Cortex of kidney (tissue), 1 donor: ENCODE data around the gene BUD13.

Experiments used
- DNase-seq: peaks from one replicate; lab custom pipeline; 2025; lab: John Stamatoyannopoulos, UW

BUD13 gene

DNA sequence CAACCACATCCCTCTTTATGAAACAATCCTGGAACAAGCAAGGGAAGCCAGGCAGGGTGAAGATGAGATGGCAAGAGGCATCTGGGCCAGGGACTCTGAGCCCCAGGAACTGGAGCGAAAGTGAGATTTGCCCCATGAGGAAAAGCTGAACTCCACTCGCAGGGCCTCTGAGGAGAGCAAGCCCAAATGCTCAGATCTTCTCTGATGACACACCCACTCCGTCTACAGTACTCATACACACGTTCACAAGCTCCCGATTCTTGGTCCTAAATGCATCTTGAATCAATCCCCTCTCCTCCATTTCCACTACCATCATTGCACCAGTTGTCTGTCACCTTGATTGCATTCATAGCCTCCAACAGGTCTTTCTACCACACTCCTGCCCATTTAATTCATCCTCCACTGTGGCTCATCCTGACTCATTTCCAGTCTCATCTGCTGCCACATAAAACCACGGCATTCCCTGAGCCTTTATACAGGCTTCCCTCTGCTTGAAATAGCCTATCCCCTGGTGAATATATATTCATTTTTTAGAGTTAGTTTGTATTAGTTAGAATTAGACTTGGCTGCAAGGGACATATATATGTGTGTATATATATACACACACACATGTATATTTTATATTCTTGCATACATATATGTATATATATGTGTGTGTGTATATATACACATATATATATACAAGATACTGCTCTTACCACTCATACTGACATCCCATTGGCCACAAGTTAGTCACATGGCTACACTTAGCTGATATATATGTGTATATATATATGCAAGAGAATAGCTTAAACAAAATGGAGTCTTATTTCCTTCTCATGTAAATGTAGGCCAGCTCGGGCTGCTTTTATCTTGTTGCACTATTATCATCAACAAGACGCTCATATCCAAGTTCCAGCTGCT is 20.3 kb upstream of the BUD13 start:
- DNase-seq, result no peak

GRCh38 chr11:116792144-116792868 is 19.5 kb upstream of the BUD13 start:
- DNase-seq, result no peak

- no peak for DNase-seq
These were observed 19.0 kb upstream of the BUD13 start, which contains the start of gene APOA5 for GRCh38 chr11:116791813-116792143. Gene APOA5 (minus strand): TSS chr11:116791879. CDS start chr11:116791860, 19 bp downstream.

DNA sequence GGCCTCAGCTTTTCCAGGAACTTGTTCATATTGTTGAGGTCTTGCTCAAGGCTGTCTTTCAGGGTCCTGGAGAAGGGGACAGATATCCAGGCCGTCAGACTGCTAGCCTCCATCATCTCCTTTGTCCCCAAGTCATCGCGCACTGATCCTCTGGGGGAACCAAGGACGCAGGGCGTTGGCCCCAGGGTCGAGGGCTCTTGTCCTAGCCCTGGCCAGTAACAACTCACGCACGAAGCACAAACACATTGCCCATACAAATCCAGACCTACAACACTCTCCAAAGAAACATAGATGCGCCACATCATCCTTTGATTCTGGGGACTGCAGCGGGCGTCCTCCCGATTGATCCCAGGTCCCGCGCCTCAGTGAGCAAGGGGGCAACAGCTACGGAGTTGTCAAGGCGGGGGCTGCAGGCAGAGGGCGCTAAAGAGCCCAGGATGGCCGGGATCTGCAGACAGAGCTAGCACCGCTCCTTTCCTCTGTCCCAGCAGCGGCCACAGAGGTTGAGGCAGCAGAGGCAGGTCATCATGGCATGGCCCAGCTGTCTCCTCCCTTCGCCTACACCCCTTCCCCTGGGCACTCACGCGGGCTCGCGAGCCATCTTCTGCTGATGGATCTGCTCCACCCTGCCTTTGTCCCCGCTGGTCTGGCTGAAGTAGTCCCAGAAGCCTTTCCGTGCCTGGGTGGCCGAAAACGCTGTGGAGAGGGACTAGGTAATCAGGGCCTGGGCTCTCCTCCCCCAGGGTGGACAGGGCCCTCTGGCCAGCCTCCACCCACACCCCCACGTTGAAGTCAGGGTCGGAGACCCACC is 18.4 kb upstream of the BUD13 start:
- DNase-seq, result no peak

- DNase-seq, result no peak
These were observed 17.6 kb upstream of the BUD13 start for GRCh38 chr11:116790167-116791001.

DNA sequence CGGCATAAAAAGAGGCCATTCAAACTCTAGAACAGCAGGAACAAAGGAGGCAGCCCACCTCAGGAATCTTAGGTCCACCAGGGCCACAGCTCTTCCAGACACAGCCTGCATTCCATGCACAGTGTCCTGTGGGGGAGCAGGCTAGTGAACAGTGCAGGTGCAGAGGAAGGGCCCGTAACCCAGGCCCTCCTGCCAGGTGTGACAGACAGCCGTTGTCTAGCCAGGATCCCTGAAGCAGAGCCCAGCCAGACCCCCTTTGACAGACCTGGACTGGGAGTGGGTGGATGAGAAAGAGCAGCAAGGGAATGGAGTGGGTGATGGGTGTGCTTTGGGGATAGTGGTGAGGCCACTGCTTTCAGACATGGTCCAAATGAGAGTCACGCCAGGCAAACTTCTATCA is 16.2 kb upstream of the BUD13 start:
- DNase-seq, result no peak

- DNase-seq, result no peak
These were observed 15.7 kb upstream of the BUD13 start for GRCh38 chr11:116788534-116788933.

- no peak for DNase-seq
These were observed 15.1 kb upstream of the BUD13 start, which contains the start of gene ZPR1 for GRCh38 chr11:116787786-116788486. Gene ZPR1 (minus strand): TSS chr11:116788023. CDS start chr11:116787990, 33 bp downstream.

DNA sequence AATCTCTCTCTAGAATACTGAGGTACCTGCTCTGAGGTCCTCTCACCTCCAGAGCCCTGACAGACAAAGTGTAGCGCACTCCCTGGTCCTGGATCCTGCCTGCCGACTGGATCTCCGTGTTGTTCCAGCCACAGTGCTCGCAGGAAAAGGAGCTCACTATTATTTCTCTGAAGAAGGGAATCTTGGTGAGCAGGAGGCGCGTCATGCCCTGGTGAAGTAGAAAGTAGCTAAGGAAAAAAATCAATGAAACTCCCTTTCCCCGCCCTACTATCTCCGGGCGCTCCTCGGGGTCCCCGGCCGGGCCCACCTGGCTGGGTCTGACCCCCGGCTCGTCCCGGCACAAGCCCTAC is 14.6 kb upstream of the BUD13 start:
- DNase-seq, result no peak

- no peak for DNase-seq
These were observed 14.2 kb upstream of the BUD13 start for GRCh38 chr11:116786966-116787365.

GRCh38 chr11:116786326-116786725 is 13.5 kb upstream of the BUD13 start:
- DNase-seq, result no peak

DNA sequence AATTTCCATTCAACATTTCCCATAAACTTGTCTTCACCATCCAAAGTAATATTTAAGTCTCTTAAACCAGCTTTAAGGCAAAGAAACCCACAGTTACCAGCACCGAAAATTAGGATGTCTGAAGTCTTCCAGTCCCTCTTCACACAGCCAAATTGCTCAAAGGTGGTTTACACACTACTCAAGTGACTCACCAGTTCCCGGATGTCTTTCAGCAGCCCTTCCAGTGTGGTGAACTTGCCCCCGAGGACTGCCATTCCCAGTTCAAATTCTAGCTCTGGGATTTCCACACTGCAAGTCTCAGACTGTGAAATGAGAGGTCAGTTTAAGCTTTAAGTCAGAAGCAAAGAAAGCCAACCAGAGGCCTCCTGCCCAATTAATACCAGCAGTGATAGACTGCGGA is 9.9 kb upstream of the BUD13 start:
- DNase-seq, result no peak

DNA sequence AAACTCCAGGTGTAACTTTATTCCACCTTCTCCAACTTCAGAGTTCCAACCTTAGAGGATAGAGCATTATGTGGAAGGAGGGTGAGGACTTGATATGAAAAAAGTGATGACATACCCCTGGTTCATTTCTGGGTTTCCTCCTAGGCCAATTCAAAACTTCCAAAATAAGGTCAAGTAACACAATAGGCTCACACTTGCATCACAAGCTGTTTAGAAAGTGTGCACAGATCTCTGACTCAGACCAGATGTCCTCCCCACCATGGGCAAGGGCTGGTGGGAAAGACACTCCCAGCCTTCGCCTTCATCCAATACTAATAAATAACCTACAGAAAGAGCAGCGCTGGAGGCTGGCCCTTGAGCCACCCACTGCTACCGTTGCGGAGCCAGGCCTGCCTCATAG is 5.8 kb upstream of the BUD13 start:
- DNase-seq, result no peak

DNA sequence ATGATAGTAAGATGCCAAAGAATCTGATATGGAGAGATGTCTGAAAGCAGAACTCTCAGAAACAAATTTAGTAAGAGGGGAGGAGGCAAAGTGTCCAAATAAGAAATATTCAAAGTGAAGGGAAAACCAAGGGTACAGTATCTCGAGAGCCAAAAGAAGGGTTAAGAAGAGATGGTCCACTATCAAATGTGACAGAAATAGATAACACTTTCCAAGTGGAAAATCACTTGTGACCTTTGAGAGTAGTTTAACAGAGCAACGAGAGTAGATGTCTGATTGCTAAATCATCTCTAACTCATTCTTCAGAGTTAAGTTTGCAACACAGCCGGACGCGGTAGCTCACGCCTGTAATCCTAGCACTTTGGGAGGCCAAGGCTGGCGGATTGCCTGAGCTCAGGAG is 4.3 kb upstream of the BUD13 start:
- no peak for DNase-seq

DNA sequence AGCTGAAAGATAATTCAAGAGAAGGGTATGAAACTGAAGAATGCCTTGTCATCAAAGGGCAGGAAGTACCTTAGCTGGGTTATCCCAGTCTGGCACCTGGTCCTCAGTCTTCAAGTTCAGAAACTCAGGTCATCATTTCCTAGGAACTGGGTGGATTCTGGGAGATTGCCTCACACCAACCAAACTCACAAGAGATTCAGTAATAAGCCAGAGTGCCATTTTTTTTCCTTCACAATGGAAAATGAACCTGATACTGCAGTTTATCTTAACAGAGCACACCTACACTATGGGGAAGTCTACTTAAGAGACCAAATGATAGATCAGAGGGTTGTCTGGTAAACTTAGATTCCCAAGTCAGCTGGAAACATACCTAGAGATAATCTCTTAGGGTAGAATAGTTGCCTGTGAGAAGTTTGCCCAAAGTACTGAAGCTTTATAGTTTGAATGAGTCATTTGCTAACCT is 3.8 kb upstream of the BUD13 start:
- no peak for DNase-seq

DNA sequence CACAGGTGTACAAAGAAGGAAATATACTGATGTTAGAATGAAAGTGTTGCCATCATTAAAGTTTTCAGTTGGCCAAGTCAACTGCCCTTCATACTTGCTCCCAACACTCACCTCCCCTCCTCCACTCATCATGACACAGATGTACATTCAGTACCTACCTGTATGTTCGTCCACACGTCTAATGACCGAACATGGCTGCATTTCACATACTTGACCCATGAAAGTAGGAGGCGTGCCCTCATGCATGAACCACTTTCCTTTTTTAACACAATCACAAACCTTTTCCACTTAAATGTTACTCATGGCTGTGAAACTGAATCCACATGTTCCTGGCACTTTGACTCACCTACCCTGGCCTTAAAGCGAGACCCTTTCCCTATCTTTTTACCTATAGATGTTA is 3.2 kb upstream of the BUD13 start:
- DNase-seq, result no peak

GRCh38 chr11:116774661-116775060 is 1.9 kb upstream of the BUD13 start:
- no peak for DNase-seq

- no peak for DNase-seq
These were observed 663 bp upstream of the BUD13 start for GRCh38 chr11:116773203-116774097.

DNA sequence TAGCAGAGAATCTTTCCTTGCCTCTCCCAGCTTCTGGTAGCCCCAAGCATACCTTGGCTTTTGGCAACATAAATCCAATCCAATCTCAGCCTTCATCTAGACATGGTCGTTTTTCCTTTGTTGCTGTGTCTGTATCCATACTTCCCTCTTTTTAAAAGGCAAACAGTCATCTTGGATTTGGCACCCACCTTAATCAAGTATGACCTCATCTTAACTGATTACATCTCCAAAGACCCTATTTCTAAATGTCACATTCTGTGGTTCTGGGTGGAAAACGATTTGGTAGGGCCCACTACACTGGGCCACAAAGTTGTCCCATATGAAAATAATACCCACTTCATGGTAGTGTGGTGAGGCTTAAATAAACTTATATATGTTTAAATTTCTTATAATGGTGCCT is 852 bp downstream of the BUD13 start:
- DNase-seq, result no peak

DNA sequence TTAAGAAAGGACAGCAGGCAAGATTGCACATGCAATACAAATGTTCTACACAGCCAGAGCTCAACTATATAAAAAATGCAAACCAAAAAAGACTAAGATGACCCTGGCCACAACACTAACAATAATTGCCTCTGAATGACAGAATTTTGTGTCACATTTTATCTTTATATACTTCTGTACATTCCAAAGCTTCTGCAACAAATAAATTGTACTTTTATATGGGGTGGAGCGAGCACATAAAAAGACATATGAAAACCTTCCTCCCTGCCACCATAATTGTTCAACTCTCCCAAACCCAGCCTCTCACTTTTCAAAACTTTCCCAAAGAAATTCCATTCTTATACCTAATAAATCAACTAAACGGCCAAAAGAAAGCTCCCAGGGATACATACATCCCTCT is 10.7 kb downstream of the BUD13 start:
- no peak for DNase-seq
